Left renal cortex interstitium (tissue), 4 donors: ENCODE measurements around the gene C2CD4D. TPM values are rescaled to one million over a fixed set of nuclear protein-coding genes. Genes with fewer than 3 reads are reported as not detected.

Experiments
- DNase-seq, 4 donors: peaks; one replicate each; pipeline ENCODE4 v3.0.0-alpha.2; 2013; ENCODE audit warnings: low read depth in 4 of 4, low spot score in 2 of 4, missing footprints in 1 of 4
- polyA plus RNA-seq, 4 donors: library from polyadenylated mRNA; unstranded; fragments of 120-200 nt; gene quantifications; one replicate each; pipeline ENCODE4 v1.2.1, GENCODE V29; 2013; ENCODE audit not compliant: insufficient read length in 4 of 4

C2CD4D gene
- polyA plus RNA-seq, 4 donors, result 0.20 to 0.46 (median 0.32) TPM

DNA sequence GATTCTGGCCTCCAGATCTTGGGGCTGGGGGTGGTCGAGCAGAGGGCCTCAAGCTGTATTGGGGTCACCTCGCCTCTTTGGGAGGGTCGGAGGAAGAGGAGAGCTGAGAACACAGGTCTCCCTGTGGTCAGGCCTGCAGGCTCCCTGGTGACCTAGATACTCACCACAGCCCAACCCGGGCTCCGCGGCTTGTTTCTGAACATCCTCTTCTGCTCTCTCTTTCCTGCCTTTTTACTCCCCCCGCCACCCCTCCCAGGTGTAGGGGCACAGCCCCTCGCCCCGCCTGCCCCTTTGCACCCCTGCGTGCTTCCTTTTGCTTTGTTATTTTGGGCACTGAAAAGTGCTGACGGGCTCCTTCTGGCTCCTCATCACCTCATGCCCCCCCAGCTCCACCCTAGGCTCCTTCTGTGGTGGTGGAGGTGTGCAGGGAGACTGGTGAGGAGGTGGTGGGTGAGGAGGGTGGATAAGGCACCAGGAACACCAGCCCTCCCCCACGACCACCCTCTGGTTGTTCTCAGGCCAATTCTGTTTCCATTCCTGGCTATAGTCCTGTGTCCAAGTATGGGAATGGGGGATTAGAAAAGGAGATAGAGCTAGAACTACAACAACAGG, 23.8 kb downstream of the C2CD4D start:
- DNase-seq, result no peak

DNA sequence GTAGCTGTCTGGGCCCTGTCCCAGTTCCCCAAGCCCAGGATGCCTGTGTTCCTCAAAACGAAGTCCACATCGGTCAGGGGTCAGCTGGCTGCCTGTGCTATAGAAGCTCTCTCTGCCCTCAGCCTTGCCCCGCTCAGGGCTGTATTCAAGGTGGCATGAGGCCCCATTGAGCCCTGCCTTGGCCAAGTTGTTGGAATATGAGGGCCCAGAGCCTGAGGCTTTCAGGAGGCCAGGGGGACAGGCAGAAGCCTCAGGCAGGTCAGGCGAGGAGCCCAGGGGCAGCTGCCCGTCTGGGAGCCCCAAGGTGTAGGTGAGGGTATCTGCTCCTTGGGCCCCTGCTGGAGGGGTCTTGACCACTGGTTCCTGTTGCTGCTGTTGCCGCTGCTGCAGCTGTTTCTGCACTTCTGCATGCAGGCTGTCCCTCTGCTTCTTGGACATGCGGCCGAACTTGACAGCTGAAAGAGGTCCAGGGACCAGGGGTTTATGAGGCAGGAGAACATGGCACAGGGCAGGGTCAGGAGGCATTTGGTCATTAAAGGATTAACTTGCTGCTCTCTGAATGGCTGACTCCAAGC, 24.6 kb downstream of the C2CD4D start:
- DNase-seq, result no peak

DNA sequence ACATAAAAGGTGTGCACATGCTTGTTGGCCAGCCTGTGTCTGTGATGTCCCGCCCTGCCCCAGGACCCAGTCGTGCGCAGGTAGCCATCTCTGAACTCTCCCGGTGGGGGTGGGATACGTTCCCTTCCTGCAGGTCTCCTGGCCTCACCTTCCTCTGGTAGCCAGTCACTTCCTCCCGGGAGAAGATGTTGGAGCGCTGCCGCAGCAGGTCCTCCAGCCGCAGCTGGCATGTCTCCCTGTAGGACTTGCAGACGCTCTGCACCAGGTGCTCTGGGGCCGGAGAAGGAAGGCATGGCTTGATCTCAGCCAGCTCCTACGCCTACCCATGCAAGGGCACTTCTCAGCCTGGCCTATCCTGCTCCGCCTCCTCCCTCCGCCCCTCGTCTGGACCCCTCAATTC, 25.2 kb downstream of the C2CD4D start:
- DNase-seq, result no peak

DNA sequence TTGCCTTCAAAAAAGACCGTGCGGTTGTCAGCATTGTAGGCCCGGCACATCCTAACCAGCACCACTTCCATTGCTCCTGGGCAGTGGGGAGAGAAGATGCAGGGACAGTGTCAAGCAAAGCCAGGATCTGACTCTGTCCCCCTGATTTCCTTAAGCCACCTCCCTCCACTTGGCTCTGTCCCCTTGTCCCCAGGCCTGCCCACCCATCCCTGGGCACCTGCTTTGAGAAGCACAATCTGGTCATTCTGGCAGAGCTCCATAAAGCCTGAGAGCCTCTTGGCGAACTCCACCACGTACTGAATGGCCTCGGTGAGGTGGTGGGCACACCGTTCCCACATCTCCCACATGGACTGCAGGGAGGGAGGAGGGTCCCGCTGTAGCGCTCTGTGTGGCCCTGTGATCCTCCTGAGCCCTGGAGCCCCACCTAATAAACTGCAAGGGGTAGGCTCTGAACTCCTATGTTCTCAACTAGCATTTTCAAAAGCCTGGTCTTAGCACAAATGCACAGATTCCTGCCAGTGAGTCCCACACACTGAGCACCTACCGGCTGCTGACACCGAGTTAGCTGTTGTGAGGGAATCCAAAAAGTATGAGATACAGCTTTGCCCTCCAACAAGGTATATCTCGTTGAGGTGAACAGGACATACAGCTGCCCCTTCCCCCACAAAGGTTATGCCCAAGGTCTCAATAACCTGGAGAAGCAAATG, 26.2 kb downstream of the C2CD4D start:
- no peak for DNase-seq

DNA sequence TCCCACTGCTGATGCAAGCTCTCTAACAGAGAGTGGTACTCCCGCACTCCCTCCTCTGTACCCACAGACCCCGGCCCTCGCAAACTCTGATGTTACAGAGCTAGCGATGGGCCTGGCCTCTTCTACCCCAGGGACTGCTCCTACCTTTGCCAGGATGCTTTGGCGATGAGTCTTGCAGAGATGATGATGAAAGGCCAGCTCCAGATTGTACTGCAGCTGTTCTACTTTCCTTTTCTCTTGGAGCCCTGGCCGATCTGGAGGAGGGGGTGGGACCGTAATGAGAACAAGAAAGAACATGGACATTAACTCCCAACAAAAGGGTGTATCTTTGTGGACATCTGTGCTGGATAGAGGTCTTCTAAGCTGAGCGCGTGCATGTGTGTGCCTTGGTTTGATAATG, 28.4 kb downstream of the C2CD4D start:
- DNase-seq, result no peak

DNA sequence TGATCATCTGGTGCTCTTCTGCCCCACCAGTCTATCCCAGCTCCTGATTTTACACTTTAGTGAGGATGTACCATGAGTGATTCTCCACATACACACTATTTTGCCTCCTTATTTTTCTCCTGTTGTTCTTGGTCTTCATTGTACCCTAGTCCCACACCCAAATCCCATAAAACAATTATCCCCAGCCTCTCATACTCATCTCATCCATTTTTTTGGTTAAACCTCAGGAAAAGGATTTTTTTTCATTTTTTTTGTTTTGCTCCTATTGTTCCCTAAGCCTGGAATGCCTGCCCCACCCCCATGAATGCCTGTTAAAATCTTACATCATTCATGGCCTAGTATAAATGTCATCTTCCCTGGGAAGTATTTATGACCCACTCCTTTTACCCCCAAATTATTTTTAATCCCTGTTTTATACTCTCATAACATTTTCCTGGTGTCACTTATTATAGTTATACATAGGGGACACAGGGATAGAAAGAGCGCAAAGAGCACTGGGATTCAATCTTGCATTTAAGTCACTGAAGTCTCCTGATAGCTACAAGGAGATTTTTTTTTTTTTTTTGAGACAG, 29.5 kb downstream of the C2CD4D start:
- DNase-seq, result no peak

DNA sequence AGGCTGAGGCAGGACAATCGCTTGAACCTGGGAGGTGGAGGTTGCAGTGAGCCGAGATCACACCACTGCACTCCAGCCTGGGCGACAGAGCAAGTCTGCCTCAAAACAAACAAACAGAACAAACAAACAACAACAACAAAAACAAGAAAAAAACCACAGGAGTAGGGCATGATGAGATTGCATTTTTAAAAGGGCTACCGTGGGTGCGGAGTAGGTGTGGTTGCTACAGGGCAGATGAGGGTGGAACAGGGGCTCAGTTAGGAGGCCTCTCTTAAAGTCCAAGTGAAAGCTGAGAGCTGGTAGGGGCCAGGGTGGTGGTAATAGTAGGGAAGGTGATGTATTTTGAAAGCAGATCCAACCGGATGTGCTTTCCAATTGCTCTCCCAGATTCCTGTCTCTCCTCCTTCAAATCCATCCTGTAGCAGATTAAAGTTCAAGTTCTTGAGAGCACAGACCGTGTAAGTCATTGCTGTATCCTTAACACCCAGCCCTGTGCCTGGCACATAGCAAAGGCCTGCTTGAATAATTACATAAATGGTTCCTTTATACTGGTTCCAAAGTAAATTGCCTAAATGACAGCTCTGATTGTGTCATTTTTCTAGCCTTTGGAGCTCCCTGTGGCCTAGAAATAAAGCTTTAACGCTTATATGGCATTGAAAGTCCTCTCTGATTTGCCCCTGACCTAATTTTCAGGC, 30.2 kb downstream of the C2CD4D start:
- DNase-seq, result no peak

DNA sequence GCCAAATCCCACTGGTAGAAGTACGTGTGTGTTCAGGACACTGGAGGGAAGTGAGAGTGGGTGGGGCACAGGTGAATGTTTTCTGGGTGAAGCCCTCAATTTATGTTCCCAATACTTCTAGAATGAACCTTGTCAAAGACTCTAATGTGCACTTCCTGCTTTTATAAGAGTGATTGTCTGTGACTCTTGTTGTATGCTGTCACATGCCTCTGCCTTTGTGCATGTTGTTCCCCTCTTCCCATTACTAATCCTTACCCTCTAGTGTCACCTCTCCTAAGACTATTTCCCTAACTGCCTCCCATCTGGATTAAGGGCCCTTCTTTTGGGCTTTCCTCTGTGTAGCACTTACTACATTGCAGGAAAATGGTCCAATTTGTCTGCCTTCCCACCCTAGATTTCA, 31.9 kb downstream of the C2CD4D start:
- no peak for DNase-seq

DNA sequence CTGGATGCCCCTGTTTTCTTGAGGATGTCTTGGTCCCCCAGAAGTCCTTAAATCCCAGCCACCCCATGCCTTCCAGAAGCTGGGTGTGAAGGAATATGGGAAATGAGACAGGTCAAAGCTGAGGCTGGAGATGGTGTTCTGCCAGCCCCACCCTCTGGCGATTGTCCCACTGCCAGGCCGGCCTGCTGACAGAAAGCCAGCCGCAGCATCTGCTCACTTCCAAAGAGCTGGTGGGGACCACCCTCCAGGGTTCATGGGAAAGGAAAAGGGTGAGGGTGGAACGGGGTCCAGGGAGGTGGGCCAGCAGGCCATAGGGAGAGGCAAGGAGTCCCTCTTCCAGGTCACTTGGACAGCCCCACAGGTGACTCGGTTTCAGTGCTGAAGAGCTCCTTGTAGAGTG, 32.5 kb downstream of the C2CD4D start:
- no peak for DNase-seq

DNA sequence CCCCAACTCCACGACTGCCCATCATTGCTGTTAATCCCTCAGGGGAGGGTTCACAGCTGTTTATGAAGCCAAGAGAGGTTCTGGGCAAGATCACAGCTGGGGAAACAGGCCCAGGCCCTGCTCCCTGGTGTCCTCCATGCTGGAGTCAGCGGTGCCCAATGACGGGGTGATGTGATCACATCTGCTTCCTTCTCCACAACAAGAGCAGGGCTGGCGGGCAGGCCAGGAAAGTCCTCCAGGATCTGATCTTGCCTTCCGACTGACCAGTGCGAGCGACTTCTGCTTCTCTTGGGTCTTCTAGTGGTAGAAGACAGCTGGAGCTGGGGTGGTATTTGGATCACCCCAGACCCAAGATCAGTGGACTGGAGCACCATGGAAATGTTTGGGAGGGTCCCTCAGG, 33.5 kb downstream of the C2CD4D start:
- no peak for DNase-seq

DNA sequence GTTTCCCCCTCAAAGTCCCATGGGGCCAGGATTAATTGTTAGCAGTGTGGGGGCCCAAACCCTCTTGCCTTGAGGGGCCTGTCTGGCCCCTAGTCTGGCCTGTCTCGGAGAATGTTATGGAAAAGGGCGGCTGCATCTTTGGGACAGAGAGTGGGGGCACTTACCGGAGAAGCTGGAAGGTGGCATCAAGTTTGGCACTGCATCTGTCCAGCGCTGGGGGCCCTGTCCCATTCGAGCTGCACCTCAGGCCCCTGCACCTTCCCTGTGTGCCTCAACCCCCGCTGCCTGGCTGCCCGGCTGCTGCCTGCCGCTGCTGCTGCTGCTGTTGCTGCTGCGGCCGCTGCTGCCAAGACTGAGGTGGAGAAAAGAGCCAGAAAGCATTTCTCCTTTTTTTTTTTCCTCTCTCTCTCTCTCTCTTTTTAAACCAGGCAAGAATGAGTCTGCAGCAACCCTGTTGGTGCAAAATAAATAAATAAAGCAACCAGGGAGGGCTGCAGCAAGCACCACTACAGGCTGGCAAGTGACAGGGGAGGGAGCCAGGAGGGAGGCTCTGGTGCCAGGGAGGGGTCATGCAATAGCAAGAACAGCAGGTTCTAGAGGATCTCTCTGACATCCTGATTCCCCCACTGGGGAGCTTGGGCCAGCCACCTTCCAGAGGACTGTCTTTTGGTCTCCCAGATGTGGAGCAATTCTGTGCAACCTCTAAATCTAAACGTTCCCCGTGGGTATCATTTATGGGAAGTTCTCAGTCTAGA, 34.4 kb downstream of the C2CD4D start, which contains the start of gene LINGO4:
Gene LINGO4 (minus strand): TSS at position 354 of the 755 bp plus-strand sequence. CDS start 2,715 bp downstream, outside the sequence.
- no peak for DNase-seq

DNA sequence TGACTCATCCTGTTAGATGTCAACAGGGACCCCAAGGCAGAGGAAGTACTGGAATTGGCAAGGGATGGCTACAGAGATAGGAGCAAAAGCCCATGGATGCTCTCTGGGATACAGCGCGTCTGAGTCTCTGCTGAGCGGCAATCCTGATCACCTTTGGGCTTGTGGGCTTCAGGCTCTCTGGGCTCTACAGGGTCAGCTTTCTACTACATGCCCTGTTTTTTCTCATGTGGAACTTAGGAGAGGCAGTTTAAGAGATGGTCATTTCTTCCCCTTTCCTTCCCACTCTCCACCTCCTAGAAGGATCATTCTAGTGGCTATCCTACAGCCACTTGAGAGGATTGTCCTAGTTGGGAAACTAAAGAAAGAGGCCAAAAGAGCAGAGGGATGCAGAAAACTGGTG, 35.7 kb downstream of the C2CD4D start:
- no peak for DNase-seq

DNA sequence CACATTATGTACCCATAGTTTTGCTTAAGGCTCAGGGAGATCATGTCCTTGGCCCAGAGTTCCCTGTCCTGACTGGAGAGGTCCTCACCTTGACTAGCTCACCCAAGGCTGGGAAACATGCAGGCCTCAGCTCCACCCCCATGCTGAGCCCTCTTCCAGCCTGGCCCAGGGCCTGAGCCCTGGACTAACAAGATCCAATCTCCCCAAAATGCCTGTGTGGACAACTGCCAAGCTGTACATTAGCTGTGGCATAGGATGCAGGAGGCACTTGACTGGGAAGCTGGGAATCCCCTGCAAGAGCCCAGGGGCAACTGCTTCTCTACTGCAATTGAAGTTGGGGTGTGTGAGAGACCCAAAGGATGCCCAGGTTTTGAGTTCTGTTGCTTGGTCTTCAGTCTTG, 36.5 kb downstream of the C2CD4D start:
- DNase-seq, result no peak

DNA sequence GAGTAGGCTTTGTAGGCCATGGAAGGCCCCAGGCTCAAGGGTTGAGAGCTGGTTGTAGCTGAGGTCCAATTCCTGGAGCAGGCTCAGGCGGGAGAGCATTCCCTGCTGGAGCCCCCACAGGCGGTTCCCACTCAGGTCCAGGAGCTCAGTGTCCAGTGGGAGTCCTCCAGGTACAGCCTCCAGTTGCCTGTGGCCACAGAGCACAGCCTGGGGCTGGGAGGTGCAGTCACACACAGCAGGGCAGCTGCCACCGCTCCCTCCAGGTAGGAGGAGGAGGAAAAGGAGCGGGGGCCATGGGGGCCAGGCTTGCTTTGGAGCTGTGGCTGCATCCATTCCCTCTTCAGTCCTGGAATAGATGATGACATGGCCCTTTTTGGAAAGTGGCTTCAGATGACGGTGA, 37.2 kb downstream of the C2CD4D start:
- no peak for DNase-seq

DNA sequence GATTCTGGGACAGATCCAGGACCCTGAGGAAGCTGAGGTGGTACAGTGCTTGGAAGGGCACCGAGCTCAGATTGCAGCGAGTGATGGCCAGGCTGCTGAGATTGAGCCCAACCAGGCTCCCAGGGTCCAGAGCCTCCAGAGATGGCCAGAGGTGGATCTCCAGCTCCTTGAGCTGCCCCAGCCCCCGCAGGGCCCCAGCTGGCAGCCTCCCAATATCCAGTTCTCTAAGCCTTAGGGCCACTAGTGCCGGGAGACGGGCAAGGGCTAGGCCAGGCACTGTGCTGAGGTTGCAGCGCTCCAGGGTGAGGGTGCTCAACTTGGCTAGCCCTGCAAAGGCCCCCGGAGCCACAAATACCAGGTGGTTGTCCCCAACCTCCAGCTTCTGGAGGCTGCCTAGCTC, 37.8 kb downstream of the C2CD4D start:
- no peak for DNase-seq

DNA sequence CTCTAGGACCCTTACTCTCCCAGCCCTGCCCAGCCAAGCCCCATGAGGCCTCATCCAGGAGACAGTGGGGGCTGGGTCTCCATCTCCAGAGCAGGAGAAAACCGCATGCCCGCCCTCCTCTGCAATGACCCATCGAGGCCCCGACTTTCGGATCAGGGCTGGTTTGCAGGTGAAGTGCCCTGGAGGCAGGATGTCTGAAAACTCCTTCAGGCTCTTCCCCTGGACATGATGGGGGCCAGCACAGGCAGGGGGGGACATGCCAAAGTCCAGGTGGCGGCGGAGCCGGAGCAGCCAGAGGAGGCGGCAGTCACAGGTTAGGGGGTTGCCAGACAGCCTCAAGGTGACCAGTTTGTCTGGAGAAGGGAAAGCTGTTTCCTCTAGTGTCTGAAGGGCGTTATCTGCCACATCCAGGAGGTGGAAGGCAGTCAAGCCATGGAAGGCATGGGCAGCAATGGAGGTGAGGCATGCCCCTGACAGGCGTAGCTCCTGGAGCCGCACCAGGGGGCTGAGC, 38.3 kb downstream of the C2CD4D start:
- DNase-seq, result no peak

DNA sequence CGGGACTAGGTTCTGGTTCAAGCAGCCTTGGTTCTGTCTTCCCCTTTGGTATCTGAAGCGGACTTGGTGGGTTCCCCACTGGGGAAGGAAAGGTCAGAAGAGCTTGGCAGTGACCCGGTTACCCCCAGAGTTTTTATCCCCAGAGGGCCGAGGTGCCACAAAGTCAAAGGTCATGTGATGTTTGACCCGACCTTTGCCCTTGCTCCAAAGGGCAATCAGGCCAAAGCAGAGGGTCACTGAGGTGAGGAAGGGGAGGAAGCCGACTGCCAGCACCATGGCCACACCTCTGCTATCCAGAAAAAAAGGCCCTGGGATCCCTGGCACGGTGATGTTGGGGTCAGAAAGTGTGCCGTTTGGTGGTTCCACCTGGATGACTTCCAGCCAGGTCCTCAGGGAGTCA, 38.8 kb downstream of the C2CD4D start:
- no peak for DNase-seq

DNA sequence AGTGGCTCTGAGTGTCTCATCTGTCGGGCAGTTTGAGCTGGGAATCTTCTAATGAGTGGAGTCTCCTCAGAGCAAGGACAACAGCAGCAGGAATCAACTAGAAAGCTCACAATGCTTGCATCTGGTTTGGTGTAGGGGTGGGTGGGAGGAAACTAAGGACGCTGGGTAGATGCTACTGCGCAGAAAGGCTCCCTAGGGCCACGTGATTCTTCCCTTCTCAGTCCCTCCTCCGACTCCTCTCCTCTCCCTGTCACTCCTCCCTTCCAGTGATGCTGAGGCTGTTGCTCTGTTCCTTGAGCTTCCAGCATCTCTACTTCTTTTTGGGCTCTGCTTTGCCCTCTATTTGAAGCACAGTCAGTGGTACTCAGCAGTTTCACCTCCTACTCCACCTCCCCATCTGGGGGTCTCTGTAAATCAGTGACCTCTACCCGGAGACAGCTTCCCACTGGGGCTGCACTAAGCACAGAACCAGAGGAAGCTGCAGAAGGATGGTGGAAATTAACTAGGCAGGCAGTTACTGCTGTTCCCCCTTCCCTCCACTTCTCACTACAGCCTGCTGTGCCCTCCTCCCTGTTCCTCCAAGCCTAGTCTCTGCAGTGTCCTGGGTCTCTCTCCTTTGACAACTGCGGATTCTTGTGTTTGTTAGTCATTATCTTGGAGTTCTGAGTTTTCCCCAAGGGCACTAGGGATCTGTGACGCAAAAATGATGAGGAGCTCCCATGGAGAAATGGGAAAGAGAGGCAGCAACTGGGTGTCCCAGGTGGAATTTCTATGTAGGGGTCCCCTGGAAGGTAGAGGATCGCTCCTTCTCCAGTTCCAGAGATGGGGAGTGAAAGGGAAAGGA, 40.2 kb downstream of the C2CD4D start:
- DNase-seq, result no peak

DNA sequence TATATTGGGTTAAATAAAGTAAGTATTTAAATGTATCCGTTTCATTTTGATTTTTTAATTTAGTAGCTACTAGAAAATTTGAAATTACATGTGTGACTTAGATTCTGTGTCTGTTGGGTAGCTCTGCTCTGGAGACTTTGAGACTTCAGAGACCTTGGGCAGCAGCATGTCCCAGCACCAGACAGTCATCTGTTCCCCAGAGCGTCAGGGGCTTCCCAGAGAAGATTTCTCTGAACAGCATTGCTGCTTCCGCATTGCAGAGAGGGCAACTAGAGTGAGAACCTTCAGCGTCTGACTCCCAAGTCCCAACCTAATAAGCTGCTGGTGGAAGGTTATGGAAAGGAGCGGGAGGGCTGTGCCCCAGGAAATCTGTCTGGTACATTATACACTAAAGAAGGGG, 41.0 kb downstream of the C2CD4D start:
- DNase-seq, result no peak
